ENCODE data around the gene TWF1.

TWF1 gene

GRCh38 chr12:43750814-43751213, 55.3 kb downstream of the TWF1 start:
- Histone ChIP-seq H3K36me3 (ENCODE audit: control insufficient read depth, low read length) (peaks cover 37% of the 10 kb centered on the region), H3F3A (ENCODE audit: control insufficient read depth, insufficient read depth) (no peaks in the 10 kb centered on the region), H4K20me1 (ENCODE audit: control insufficient read depth, insufficient read depth, low read depth, low read length) (no peaks in the 10 kb centered on the region), H3K27me3 (ENCODE audit: control insufficient read depth, low read length) (no peaks in the 10 kb centered on the region), H3K27ac (ENCODE audit: low read depth, low read length) (no peak overlapping the region), H3K4me1 (ENCODE audit: control insufficient read depth, low read length) (peaks cover 25% of the 10 kb centered on the region), H3K79me2 (ENCODE audit: control insufficient read depth, low read length) (peaks cover 47% of the 10 kb centered on the region), H3K9me2 (replicated peaks; ENCODE audit: control insufficient read depth, low read length) (no peaks in the 10 kb centered on the region), H3K4me2 (ENCODE audit: low read length) (no peak overlapping the region), H3K9me3 (ENCODE audit: control insufficient read depth, insufficient read depth, low read length) (peaks cover 7% of the 10 kb centered on the region; the same call in 1 of the 2 replicates), H3K4me3 (ENCODE audit: low read length) (no peak overlapping the region)
- TF ChIP-seq CTCF (IDR thresholded peaks at IDR 0.05; ENCODE audit: low read depth, low read length, poor library complexity, severe bottlenecking): no peak
- no peak for TF ChIP-seq EZH2phosphoT487 (IDR thresholded peaks at IDR 0.05; ENCODE audit: borderline replicate concordance, low read length)

DNA sequence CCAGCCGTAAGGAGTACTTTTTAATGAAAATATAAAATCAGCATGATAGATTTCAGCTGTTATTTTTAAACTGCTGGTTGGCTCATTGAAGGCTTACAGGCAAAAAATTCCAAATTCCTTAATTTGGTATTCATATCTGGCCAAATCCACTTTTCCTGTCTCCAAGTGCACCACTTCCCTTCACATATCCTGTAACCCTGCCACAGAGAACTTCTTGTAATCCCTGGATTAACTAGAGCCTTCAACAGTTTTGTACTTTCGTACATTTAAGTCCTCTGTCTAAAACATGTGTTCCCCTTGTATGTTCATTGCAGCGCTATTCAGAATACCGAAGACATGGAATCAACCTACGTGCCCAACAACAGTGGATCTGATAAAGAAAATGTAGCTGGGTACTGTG, 57.1 kb downstream of the TWF1 start:
- no peak for TF ChIP-seq CTCF (IDR thresholded peaks at IDR 0.05; ENCODE audit: low read depth, low read length, poor library complexity, severe bottlenecking)
- TF ChIP-seq EZH2phosphoT487 (IDR thresholded peaks at IDR 0.05; ENCODE audit: borderline replicate concordance, low read length): no peak

GRCh38 chr12:43744826-43745225, 61.3 kb downstream of the TWF1 start:
- no peak for TF ChIP-seq EZH2phosphoT487 (IDR thresholded peaks at IDR 0.05; ENCODE audit: borderline replicate concordance, low read length)
- no peak for TF ChIP-seq CTCF (IDR thresholded peaks at IDR 0.05; ENCODE audit: low read depth, low read length, poor library complexity, severe bottlenecking)

More for the DNA sequence above, 57.1 kb downstream of the TWF1 start:
- Histone ChIP-seq H3K79me2 (ENCODE audit: control insufficient read depth, low read length) (peaks cover 31% of the 10 kb centered on the region), H3K9me3 (ENCODE audit: control insufficient read depth, insufficient read depth, low read length) (peaks cover 7% of the 10 kb centered on the region; the same call in 1 of the 2 replicates), H3K27me3 (ENCODE audit: control insufficient read depth, low read length) (no peaks in the 10 kb centered on the region), H3K27ac (ENCODE audit: low read depth, low read length) (no peak overlapping the region), H3F3A (ENCODE audit: control insufficient read depth, insufficient read depth) (no peaks in the 10 kb centered on the region), H3K36me3 (ENCODE audit: control insufficient read depth, low read length) (peaks cover 38% of the 10 kb centered on the region), H3K4me2 (ENCODE audit: low read length) (no peak overlapping the region), H4K20me1 (ENCODE audit: control insufficient read depth, insufficient read depth, low read depth, low read length) (no peaks in the 10 kb centered on the region), H3K9me2 (replicated peaks; ENCODE audit: control insufficient read depth, low read length) (no peaks in the 10 kb centered on the region), H3K4me1 (ENCODE audit: control insufficient read depth, low read length) (peaks cover 20% of the 10 kb centered on the region), H3K4me3 (ENCODE audit: low read length) (no peak overlapping the region)

More at GRCh38 chr12:43744826-43745225, 61.3 kb downstream of the TWF1 start:
- Histone ChIP-seq H3K4me1 (ENCODE audit: control insufficient read depth, low read length) (no peaks in the 10 kb centered on the region), H3F3A (ENCODE audit: control insufficient read depth, insufficient read depth) (no peaks in the 10 kb centered on the region), H3K4me3 (ENCODE audit: low read length) (no peak overlapping the region), H4K20me1 (ENCODE audit: control insufficient read depth, insufficient read depth, low read depth, low read length) (no peaks in the 10 kb centered on the region), H3K4me2 (ENCODE audit: low read length) (no peak overlapping the region), H3K27me3 (ENCODE audit: control insufficient read depth, low read length) (no peaks in the 10 kb centered on the region), H3K9me2 (replicated peaks; ENCODE audit: control insufficient read depth, low read length) (no peaks in the 10 kb centered on the region), H3K27ac (ENCODE audit: low read depth, low read length) (no peak overlapping the region), H3K36me3 (ENCODE audit: control insufficient read depth, low read length) (peaks cover 44% of the 10 kb centered on the region), H3K9me3 (ENCODE audit: control insufficient read depth, insufficient read depth, low read length) (no peaks in the 10 kb centered on the region), H3K79me2 (ENCODE audit: control insufficient read depth, low read length) (peaks cover 6% of the 10 kb centered on the region)
